Suprapubic skin (tissue), 4 donors: ENCODE data around the gene MSANTD2. TPM values are rescaled to one million over a fixed set of nuclear protein-coding genes. Genes with fewer than 3 reads are reported as not detected.

Experiments
- DNase-seq, 2 donors: peaks; one replicate each; pipeline ENCODE4 v3.0.0-alpha.2; 2019; ENCODE audit warnings: low spot score in 2 of 2
- H3K27ac ChIP-seq: fragments of 200-600 bp; sonication (generic); one replicate; pipeline ENCODE4 v1.5.1; 2019
- H3K27me3 ChIP-seq: fragments of 200-600 bp; sonication (generic); one replicate; pipeline ENCODE4 v1.5.1; 2019
- H3K36me3 ChIP-seq: fragments of 200-600 bp; sonication (generic); one replicate; pipeline ENCODE4 v1.5.1; 2019
- H3K4me1 ChIP-seq: fragments of 200-600 bp; sonication (generic); one replicate; pipeline ENCODE4 v1.5.1; 2019
- H3K4me3 ChIP-seq: fragments of 200-600 bp; sonication (generic); one replicate; pipeline ENCODE4 v1.5.1; 2019; ENCODE audit warnings: mild to moderate bottlenecking
- H3K9me3 ChIP-seq: fragments of 200-600 bp; sonication (generic); one replicate; pipeline ENCODE4 v1.5.1; 2019
- EP300 ChIP-seq: sonication (generic); formaldehyde crosslinking; IDR thresholded peaks from one replicate; pipeline ENCODE4 v1.6.1; 2017; ENCODE audit warnings: antibody characterized with exemption
- POLR2A ChIP-seq, 2 donors: fragments of 450-650 bp; IDR thresholded peaks; one replicate each; pipeline ENCODE4 v1.6.1; 2017; ENCODE audit warnings: antibody characterized with exemption in 2 of 2, mild to moderate bottlenecking in 2 of 2, moderate library complexity in 2 of 2
- POLR2AphosphoS5 ChIP-seq, 3 donors: sonication (generic); formaldehyde crosslinking; IDR thresholded peaks; one replicate each; pipeline ENCODE4 v1.6.1; 2017; ENCODE audit warnings: antibody characterized with exemption in 3 of 3
- WGBS: methylation state at CpG from one replicate; pipeline ENCODE4 v1.1.5; 2018; 5-methylcytosine and 5-hydroxymethylcytosine counted together
- total RNA-seq, 4 donors: library from RNA; depleted of rRNA; stranded (reverse); fragments of >200 nt; gene quantifications; one replicate each; pipeline ENCODE4 v1.1.0, GENCODE V29; 2016
- TF ChIP-seq, protein P1 (sequence below), 2 donors: fragments of 200-600 bp in 1 of 2; fragments of 450-650 bp in 1 of 2; sonication (generic) in 1 of 2; IDR thresholded peaks; one replicate each; pipeline ENCODE4 v1.5.1; 2016 to 2019; ENCODE audit warnings: antibody characterized with exemption in 2 of 2, mild to moderate bottlenecking in 1 of 2, moderate library complexity in 1 of 2

Gene MSANTD2
- total RNA-seq, 4 donors from 2014 or later = 5.5 to 42.5 (median 11.7) TPM

DNA sequence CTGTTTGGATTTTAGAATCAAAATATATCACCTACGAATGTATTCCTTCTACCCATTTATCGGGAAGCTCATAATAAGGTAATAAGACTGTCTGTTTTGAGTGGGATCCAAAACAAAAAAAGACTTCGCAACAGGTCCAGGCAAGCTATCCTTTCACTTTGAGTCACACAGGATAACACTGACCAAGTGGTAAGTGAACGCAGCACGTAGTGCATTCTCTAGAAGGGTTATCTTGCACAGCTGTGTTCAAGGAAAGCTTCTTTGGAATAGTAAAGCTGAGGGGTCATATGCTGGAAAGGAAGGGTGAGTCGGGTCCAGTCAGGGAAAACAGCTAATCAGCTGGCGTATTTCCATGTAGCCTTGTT is 82.8 kb downstream of the MSANTD2 start:
- H3K27me3 ChIP-seq = peaks cover 58% of the 10 kb centered on the region
- no peaks in the 10 kb centered on the region for H3K36me3 ChIP-seq
- H3K4me3 ChIP-seq = peak overlapping the region; percentile 47
- peaks cover 19% of the 10 kb centered on the region for H3K4me1 ChIP-seq
- TF ChIP-seq, protein P1, sequence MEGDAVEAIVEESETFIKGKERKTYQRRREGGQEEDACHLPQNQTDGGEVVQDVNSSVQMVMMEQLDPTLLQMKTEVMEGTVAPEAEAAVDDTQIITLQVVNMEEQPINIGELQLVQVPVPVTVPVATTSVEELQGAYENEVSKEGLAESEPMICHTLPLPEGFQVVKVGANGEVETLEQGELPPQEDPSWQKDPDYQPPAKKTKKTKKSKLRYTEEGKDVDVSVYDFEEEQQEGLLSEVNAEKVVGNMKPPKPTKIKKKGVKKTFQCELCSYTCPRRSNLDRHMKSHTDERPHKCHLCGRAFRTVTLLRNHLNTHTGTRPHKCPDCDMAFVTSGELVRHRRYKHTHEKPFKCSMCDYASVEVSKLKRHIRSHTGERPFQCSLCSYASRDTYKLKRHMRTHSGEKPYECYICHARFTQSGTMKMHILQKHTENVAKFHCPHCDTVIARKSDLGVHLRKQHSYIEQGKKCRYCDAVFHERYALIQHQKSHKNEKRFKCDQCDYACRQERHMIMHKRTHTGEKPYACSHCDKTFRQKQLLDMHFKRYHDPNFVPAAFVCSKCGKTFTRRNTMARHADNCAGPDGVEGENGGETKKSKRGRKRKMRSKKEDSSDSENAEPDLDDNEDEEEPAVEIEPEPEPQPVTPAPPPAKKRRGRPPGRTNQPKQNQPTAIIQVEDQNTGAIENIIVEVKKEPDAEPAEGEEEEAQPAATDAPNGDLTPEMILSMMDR (IDR thresholded peaks at IDR 0.05) = no peak
- TF ChIP-seq EP300 (no peak), POLR2A (IDR thresholded peaks at IDR 0.05) (no peak), POLR2AphosphoS5 (IDR thresholded peaks at IDR 0.05) (no peak)
- no peak overlapping the region for H3K27ac ChIP-seq
- no peaks in the 10 kb centered on the region for H3K9me3 ChIP-seq
- WGBS = 35% methylated on average over 7 of the region's 7 CpGs
- no peak for DNase-seq

DNA sequence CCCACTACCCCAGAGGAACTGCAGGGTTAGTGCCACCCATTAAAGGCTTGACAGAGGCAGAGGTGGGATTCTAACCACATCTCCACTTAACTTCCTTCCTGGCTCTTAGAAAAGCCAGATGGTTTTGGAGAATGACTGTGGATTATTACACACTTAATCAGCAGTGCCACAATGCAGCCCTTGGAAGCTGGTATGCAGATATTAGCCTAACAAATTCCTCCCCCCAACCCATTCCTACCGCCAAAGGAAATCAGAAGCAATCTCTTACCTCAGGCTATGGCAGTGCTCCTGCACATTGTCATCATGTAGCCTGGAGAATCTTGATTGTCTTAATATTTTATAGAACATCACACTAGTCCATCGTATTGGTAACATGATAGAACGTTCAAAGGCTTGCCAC is 83.6 kb downstream of the MSANTD2 start:
- H3K27ac ChIP-seq = no peak overlapping the region
- H3K27me3 ChIP-seq = peaks cover 51% of the 10 kb centered on the region
- no peaks in the 10 kb centered on the region for H3K9me3 ChIP-seq
- H3K4me1 ChIP-seq = peaks cover 17% of the 10 kb centered on the region
- WGBS = 50% methylated on average over 3 of the region's 3 CpGs
- no peak overlapping the region for H3K4me3 ChIP-seq
- DNase-seq = no peak
- no peak for TF ChIP-seq EP300
- TF ChIP-seq POLR2A (IDR thresholded peaks at IDR 0.05) = no peak
- no peak for TF ChIP-seq POLR2AphosphoS5 (IDR thresholded peaks at IDR 0.05)
- TF ChIP-seq, protein P1 (IDR thresholded peaks at IDR 0.05) = no peak
- H3K36me3 ChIP-seq = no peaks in the 10 kb centered on the region

Other genes with a start within 250 kb of the MSANTD2 start
- gene OR8A1, start 230.4 kb downstream of the MSANTD2 start, total RNA-seq = not detected
- gene PANX3, start 189.0 kb downstream of the MSANTD2 start, total RNA-seq = not detected
- gene TBRG1, start 177.5 kb downstream of the MSANTD2 start, total RNA-seq = 10 to 100 TPM; 25.9 to 48.8 (median 32.8) TPM
- 1 to 10 TPM; 6.6 to 8.9 (median 7.7) TPM for gene SIAE, start 126.7 kb downstream of the MSANTD2 start, total RNA-seq
- 1 to 10 TPM; 1.1 to 8.1 (median 2.4) TPM for gene SPA17, start 126.5 kb downstream of the MSANTD2 start, total RNA-seq
- 1 to 10 TPM in 1 of 4 donors, under 1 TPM in 1, not detected in 2; 0.65 to 1.3 TPM for gene NRGN, start 60.5 kb downstream of the MSANTD2 start, total RNA-seq
- gene VSIG2, start 48.2 kb downstream of the MSANTD2 start, total RNA-seq = 1 to 10 TPM in 3 of 4 donors, under 1 TPM in 1; 0.60 to 3.3 (median 1.7) TPM
- 10 to 100 TPM; 11.0 to 26.5 (median 15.6) TPM for gene ESAM, start 38.1 kb downstream of the MSANTD2 start, total RNA-seq
- 1 to 10 TPM; 1.9 to 6.8 (median 3.6) TPM for gene ROBO3, start 65.0 kb upstream of the MSANTD2 start, total RNA-seq
- gene ROBO4, start 97.5 kb upstream of the MSANTD2 start, total RNA-seq = 10 to 100 TPM in 2 of 4 donors, 1 to 10 TPM in 2; 2.5 to 18.7 (median 9.6) TPM
- not detected for gene HEPN1, start 118.8 kb upstream of the MSANTD2 start, total RNA-seq
- gene HEPACAM, start 135.6 kb upstream of the MSANTD2 start, total RNA-seq = 1 to 10 TPM in 1 of 4 donors, under 1 TPM in 2, not detected in 1; 0.72 to 1.4 (median 0.89) TPM
- 10 to 100 TPM in 1 of 4 donors, 1 to 10 TPM in 3; 2.0 to 11.5 (median 3.8) TPM for gene CCDC15, start 153.8 kb upstream of the MSANTD2 start, total RNA-seq